Spleen (tissue), 11 donors: ENCODE data around the gene PSMD1. TPM values are rescaled to one million over a fixed set of nuclear protein-coding genes. Genes with fewer than 3 reads are reported as not detected.

Experiments
- DNase-seq: peaks from one replicate; pipeline ENCODE4 v3.0.0-alpha.2; 2020
- H3K27ac ChIP-seq, 8 donors: fragments of 200-600 bp; sonication (generic) in 7 of 8; 1 replicate in 4 of 8; 2 replicates in 4 of 8; pipeline versions ENCODE4 v1.5.0 to v1.8.0; 2016 to 2021; ENCODE audit warnings: inconsistent platforms in 4 of 8, mild to moderate bottlenecking in 4 of 8, moderate library complexity in 1 of 8
- H3K27me3 ChIP-seq, 7 donors: fragments of 200-600 bp; sonication (generic) in 6 of 7; replicated peaks in 1 of 7; 1 replicate in 4 of 7; 2 replicates in 3 of 7; pipeline versions ENCODE4 v1.5.0 to v1.8.0; 2016 to 2021; ENCODE audit warnings: inconsistent platforms in 3 of 7, mild to moderate bottlenecking in 1 of 7
- H3K36me3 ChIP-seq, 6 donors: fragments of 200-600 bp; sonication (generic) in 5 of 6; 1 replicate in 4 of 6; 2 replicates in 2 of 6; pipeline versions ENCODE4 v1.5.0 to v1.8.0; 2016 to 2021; ENCODE audit warnings: inconsistent platforms in 2 of 6
- H3K4me1 ChIP-seq, 6 donors: fragments of 200-600 bp; sonication (generic) in 5 of 6; 1 replicate in 3 of 6; 2 replicates in 3 of 6; pipeline versions ENCODE4 v1.5.0 to v1.8.0; 2016 to 2021; ENCODE audit warnings: inconsistent platforms in 3 of 6
- H3K4me3 ChIP-seq, 8 donors: fragments of 200-600 bp; sonication (generic) in 7 of 8; 1 replicate in 4 of 8; 2 replicates in 4 of 8; pipeline versions ENCODE4 v1.5.0 to v1.8.0; 2016 to 2021; ENCODE audit warnings: inconsistent platforms in 4 of 8, mild to moderate bottlenecking in 4 of 8, moderate library complexity in 2 of 8
- H3K9me3 ChIP-seq, 8 donors: fragments of 200-600 bp; sonication (generic) in 7 of 8; 1 replicate in 4 of 8; 2 replicates in 4 of 8; pipeline versions ENCODE4 v1.5.0 to v1.8.0; 2016 to 2021; ENCODE audit warnings: inconsistent platforms in 4 of 8
- POLR2A ChIP-seq, 3 donors: fragments of 450-650 bp; IDR thresholded peaks; one replicate each; pipeline ENCODE4 v1.5.1; 2017; ENCODE audit warnings: antibody characterized with exemption in 3 of 3, mild to moderate bottlenecking in 1 of 3
- POLR2AphosphoS5 ChIP-seq, 3 donors: sonication (generic); formaldehyde crosslinking; IDR thresholded peaks; one replicate each; pipeline ENCODE4 v1.5.1; 2017; ENCODE audit warnings: antibody characterized with exemption in 3 of 3
- WGBS, 5 donors: extraction: QIAGEN DNeasy Blood & Tissue Kit in 3 of 5; methylation state at CpG; one replicate each; pipeline versions ENCODE4 v1.1.5 to v1.1.7; 2013 to 2018; 5-methylcytosine and 5-hydroxymethylcytosine counted together
- intact Hi-C: fragments of 100-400 bp; cut with DNase I; formaldehyde crosslinking; loops from one replicate; pipeline ENCODE4 v1.15.0; 2023; ENCODE audit warnings: low total_unique reads
- polyA plus RNA-seq, 3 donors: library from polyadenylated mRNA; stranded (reverse); fragments of 200-250 nt; gene quantifications; one replicate each; pipeline ENCODE4 v1.2.1, GENCODE V29; 2013
- total RNA-seq, 7 donors: library from RNA; depleted of rRNA in 3 of 7; stranded (reverse); fragments of >200 nt in 3 of 7; fragmentation: NEBNext Ultra II Directional in 4 of 7; extraction: Animal tissue kit (Norgen Biotek cat#: 25700) in 4 of 7; gene quantifications; one replicate each; pipeline versions ENCODE4 v1.1.0 to v1.2.1, GENCODE V29; 2016 to 2021
- TF ChIP-seq, protein P1 (sequence below), 11 experiments: fragments of 200-600 bp in 7 of 11; fragments of 450-650 bp in 4 of 11; sonication (generic) in 4 of 11; IDR thresholded peaks in 8 of 11; conservative IDR thresholded peaks in 3 of 11; 1 replicate in 7 of 11; 2 replicates in 4 of 11; pipeline versions ENCODE4 v1.4.0 to v1.8.0; 2016 to 2021; ENCODE audit warnings: antibody characterized with exemption in 11 of 11, inconsistent platforms in 4 of 11, mild to moderate bottlenecking in 1 of 11
- donor health status: healthy with polysubstance abuse.
- donor health status: DM: no; HTN: no; CAD: no; lungs with moderate emphysema.
- donor health status: DM: no; HTN: no; CAD: no.
- donor health status: Bipolar disorder and iron deficiency.
- donor health status: healthy.
- donor health status: DM: no; HTN: no; CAD: no.
- donor health status: DM: yes; HTN: yes; CAD: no.

The PSMD1 gene
- total and polyA plus RNA-seq, 10 donors = 21.2 to 81.2 (median 53.4) TPM

DNA sequence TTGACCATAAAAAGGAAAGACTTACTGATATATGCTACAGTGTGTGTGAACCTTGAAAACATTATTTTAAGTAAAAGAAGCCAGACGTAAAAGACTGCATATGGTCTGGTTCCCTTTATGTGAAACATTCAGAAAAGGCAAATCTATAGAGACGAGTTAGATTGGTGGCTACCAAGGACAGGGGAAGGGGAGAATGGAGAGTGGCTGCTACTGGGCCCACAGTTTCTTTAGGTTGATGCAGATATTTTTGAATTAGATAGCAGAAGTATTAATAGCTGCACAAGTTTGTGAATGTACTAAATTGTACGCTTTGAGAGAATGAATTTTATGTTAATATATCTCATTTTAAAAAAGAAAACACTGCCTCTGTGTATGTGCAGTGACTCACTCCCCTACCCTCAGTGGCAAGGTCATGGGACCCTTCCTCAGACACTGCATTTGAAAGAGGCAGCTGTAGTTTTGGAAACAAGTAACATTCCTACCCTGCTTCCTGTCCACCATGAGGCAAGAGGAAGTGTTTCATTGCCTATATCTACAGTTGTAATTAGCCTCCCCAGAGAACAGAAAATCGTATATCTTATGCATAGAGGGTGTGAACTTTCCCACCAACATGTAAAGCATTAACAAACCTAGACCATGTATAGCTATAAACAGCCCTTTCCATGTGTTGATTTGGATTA is 111.9 kb downstream of the PSMD1 start:
- Histone ChIP-seq H3K36me3 (peaks cover 0 to 99% (median 57%) of the 10 kb centered on the region in 6 donors), H3K27ac (no peak overlapping the region), H3K27me3 (no peaks in the 10 kb centered on the region), H3K9me3 (no peaks in the 10 kb centered on the region), H3K4me3 (no peak overlapping the region), H3K4me1 (peaks cover 0 to 12% (median 0%) of the 10 kb centered on the region in 6 donors)
- intact Hi-C loops = no loop called here
- no peak for DNase-seq
- TF ChIP-seq, protein P1, sequence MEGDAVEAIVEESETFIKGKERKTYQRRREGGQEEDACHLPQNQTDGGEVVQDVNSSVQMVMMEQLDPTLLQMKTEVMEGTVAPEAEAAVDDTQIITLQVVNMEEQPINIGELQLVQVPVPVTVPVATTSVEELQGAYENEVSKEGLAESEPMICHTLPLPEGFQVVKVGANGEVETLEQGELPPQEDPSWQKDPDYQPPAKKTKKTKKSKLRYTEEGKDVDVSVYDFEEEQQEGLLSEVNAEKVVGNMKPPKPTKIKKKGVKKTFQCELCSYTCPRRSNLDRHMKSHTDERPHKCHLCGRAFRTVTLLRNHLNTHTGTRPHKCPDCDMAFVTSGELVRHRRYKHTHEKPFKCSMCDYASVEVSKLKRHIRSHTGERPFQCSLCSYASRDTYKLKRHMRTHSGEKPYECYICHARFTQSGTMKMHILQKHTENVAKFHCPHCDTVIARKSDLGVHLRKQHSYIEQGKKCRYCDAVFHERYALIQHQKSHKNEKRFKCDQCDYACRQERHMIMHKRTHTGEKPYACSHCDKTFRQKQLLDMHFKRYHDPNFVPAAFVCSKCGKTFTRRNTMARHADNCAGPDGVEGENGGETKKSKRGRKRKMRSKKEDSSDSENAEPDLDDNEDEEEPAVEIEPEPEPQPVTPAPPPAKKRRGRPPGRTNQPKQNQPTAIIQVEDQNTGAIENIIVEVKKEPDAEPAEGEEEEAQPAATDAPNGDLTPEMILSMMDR (IDR thresholded peaks at IDR 0.05 in 8 of 11, conservative IDR thresholded peaks at IDR 0.05 in 3 of 11) = no peak
- no peak for TF ChIP-seq POLR2AphosphoS5 (IDR thresholded peaks at IDR 0.05)
- TF ChIP-seq POLR2A (IDR thresholded peaks at IDR 0.05) = no peak
- WGBS, 5 donors = 60 to 75% (median 69%) methylated on average over 4 of the region's 4 CpGs

- H3K4me3 ChIP-seq = no peak overlapping the region
- no peak for DNase-seq
- peaks cover 0 to 98% (median 54%) of the 10 kb centered on the region in 6 donors for H3K36me3 ChIP-seq
- H3K27me3 ChIP-seq = no peaks in the 10 kb centered on the region
- H3K9me3 ChIP-seq = no peaks in the 10 kb centered on the region
- H3K4me1 ChIP-seq = peaks cover 0 to 20% (median 0%) of the 10 kb centered on the region in 6 donors
- intact Hi-C loops = no loop called here
- WGBS, 5 donors = 67 to 87% (median 80%) methylated on average over 3 of the region's 3 CpGs
- TF ChIP-seq POLR2AphosphoS5 (IDR thresholded peaks at IDR 0.05) (no peak), POLR2A (IDR thresholded peaks at IDR 0.05) (no peak)
- TF ChIP-seq, protein P1 (IDR thresholded peaks at IDR 0.05 in 8 of 11, conservative IDR thresholded peaks at IDR 0.05 in 3 of 11) = no peak
- H3K27ac ChIP-seq = no peak overlapping the region
These were observed 112.8 kb downstream of the PSMD1 start for GRCh38 chr2:231169488-231169887.

GRCh38 chr2:231170055-231170454 is 113.4 kb downstream of the PSMD1 start:
- H3K27ac ChIP-seq = no peak overlapping the region
- DNase-seq = no peak
- no peaks in the 10 kb centered on the region for H3K9me3 ChIP-seq
- no peaks in the 10 kb centered on the region for H3K27me3 ChIP-seq
- TF ChIP-seq POLR2A (IDR thresholded peaks at IDR 0.05) = no peak
- TF ChIP-seq, protein P1 (IDR thresholded peaks at IDR 0.05 in 8 of 11, conservative IDR thresholded peaks at IDR 0.05 in 3 of 11) = no peak
- TF ChIP-seq POLR2AphosphoS5 (IDR thresholded peaks at IDR 0.05) = no peak
- peaks cover 0 to 99% (median 53%) of the 10 kb centered on the region in 6 donors for H3K36me3 ChIP-seq
- peaks cover 0 to 22% (median 0%) of the 10 kb centered on the region in 6 donors for H3K4me1 ChIP-seq
- no peak overlapping the region for H3K4me3 ChIP-seq
- intact Hi-C loops = no loop called here
- WGBS, 5 donors = 77 to 85% (median 82%) methylated on average over 1 of the region's 1 CpG

DNA sequence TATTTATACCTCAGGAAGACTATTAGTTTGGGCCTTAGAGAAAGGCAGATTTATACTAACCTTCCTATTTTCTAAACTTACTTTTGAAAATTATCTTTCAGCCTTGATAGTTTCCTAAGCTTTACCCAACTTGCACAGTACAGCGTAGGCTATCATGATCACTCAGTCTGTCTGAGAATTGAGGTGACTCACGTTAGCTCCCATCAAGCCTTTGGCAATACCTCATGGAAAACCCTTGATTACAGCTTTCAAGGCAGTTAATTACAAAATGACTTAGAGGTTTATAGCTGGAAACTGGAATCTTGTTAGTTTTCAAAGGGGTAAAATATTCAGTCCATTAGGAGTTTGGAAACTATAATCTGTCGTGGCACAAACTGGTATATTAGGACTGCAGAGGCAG is 115.4 kb downstream of the PSMD1 start:
- TF ChIP-seq POLR2AphosphoS5 (IDR thresholded peaks at IDR 0.05) (no peak), POLR2A (IDR thresholded peaks at IDR 0.05) (no peak)
- TF ChIP-seq, protein P1 (IDR thresholded peaks at IDR 0.05 in 8 of 11, conservative IDR thresholded peaks at IDR 0.05 in 3 of 11) = no peak
- Histone ChIP-seq H3K4me3 (no peak overlapping the region), H3K36me3 (peaks cover 0 to 89% (median 36%) of the 10 kb centered on the region in 6 donors), H3K4me1 (peaks cover 0 to 22% (median 0%) of the 10 kb centered on the region in 6 donors), H3K9me3 (no peaks in the 10 kb centered on the region), H3K27ac (no peak overlapping the region), H3K27me3 (no peaks in the 10 kb centered on the region)
- no peak for DNase-seq
- intact Hi-C loops = no loop called here
- 71 to 92% (median 86%) methylated on average over 3 of the region's 3 CpGs for WGBS, 5 donors
